ENCODE results near the gene ASB16.
A peak's percentile ranks its signal among the peaks of the same experiment; 100 is the strongest.

Gene ASB16

DNA sequence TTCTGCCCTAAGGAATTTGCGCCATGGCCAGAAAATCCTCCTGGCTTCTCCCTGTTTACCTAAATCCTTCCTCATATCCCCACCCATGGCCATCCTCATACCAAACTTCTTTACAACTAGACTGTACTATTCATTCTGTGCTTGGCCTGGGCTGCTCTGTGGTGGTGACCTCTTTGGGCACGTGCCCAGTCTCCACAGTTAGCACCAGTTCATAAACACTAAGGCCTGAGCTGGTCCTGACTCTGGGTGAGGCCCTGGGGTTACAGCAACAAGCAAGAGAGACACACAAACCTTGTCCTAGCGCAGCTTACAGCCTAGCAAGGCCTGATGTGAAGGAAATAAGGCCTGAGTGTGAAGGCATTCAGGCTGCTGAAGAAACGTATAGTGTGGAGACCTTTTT, 32.3 kb downstream of the ASB16 start:
- no peak for DNase-seq (ENCODE audit: low spot score)
- TF ChIP-seq CTCF (IDR thresholded peaks at IDR 0.05; ENCODE audit: extremely low read depth, missing control alignments), result no peak

DNA sequence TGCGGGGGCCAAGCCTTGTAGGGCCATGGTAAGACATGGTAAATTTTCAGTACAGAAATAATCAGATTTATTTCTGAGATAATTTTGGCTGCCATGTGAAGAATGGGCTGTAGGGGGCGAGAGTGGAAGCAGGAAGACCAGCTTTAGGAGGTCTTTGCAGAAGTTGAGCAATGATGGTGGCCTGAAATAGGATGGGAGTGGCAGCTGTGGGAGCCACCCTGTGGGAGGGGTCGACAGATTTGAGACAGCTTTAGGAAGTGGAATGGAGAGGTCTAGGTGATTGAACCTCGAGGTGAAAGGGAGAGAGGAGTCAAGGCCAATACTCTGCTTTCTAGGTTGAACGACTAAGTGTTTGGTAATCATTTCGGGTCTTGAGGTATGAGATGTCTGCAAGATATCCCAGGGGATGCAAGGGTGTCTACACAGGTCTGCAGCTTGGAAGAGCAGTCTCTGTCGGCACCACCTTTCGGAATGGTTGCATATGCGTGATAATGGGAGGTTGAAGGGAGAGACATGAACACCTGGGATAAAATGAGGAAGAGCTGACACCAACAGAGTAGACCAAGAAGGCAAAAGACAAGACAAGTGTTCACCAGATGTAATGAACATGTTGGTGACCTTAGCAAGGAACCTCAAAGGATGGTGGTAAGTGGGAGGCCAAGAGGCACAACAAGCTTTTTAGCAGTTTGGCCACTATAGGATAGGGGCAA, 33.4 kb downstream of the ASB16 start:
- DNase-seq (ENCODE audit: low spot score), result peak; percentile 71
- TF ChIP-seq CTCF (IDR thresholded peaks at IDR 0.05; ENCODE audit: extremely low read depth, missing control alignments), result peak; percentile 40

DNA sequence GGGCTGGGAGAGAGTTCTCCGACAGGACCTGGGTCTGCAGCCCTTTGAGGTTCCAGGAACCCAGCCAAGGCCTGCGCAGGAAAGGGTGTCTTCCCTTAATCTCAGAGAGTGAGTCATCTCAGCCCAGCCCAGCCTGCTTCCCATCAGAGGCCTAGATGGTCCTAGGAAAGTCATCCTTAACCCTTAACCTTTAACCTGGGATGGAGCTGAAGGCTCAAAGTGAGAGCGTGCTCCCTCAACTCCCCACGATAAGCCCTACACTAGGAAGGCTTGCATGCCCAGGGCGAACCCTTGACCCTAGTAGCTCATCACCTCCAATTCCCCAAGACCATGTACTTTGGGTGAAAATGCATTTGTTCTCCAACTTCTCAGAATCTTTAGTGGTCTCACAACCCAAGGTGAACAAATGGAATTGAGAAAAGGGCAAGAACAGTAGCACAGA, 34.0 kb downstream of the ASB16 start:
- no peak for DNase-seq (ENCODE audit: low spot score)
- no peak for TF ChIP-seq CTCF (IDR thresholded peaks at IDR 0.05; ENCODE audit: extremely low read depth, missing control alignments)

GRCh38 chr17:44205962-44206824, 35.7 kb downstream of the ASB16 start:
- TF ChIP-seq CTCF (IDR thresholded peaks at IDR 0.05; ENCODE audit: extremely low read depth, missing control alignments), result no peak
- DNase-seq (ENCODE audit: low spot score), result no peak

- TF ChIP-seq CTCF (IDR thresholded peaks at IDR 0.05; ENCODE audit: extremely low read depth, missing control alignments), result no peak
- no peak for DNase-seq (ENCODE audit: low spot score)
Measured at GRCh38 chr17:44206825-44207155, 36.3 kb downstream of the ASB16 start.

DNA sequence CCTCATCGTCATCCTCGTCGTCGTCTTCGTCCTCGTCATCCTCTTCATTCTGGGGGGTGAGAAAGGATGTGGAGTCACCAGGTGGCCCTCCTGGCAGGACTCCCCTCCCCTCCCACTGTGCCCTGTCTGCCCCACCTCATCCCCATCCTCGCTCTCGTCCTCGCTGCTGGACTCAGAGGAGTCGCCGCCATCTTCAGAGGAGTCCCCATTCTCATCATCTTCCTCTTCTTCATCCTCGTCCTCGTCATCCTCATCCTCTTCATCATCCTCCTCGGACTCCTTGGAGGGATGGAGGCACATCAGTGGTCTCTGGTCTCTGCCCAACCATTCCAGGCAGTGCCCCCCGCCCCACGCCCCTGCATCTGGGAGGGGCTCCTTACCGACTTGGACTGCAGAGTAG, 36.8 kb downstream of the ASB16 start:
- TF ChIP-seq CTCF (IDR thresholded peaks at IDR 0.05; ENCODE audit: extremely low read depth, missing control alignments), result no peak
- DNase-seq (ENCODE audit: low spot score), result no peak

GRCh38 chr17:44207743-44208142, 37.2 kb downstream of the ASB16 start:
- no peak for DNase-seq (ENCODE audit: low spot score)
- TF ChIP-seq CTCF (IDR thresholded peaks at IDR 0.05; ENCODE audit: extremely low read depth, missing control alignments), result no peak

All from GM20000 (cell line).